AG04449 (cell line): ENCODE data around the gene CTNNA3.

Experiments used
- CTCF ChIA-PET: fragments of 350-600 bp; formaldehyde crosslinking; extraction: SDS; loops from one replicate; lab custom pipeline; 2021; ENCODE audit warnings: antibody characterized with exemption; lab: Yijun Ruan, JAX
- POLR2A ChIA-PET: fragments of 400-600, 350-600 bp; formaldehyde crosslinking; extraction: SDS; loops from one replicate; lab custom pipeline; 2020; ENCODE audit warnings: antibody characterized with exemption, inconsistent platforms; lab: Yijun Ruan, JAX
- DNase-seq: peaks from one replicate; pipeline ENCODE4 v3.0.0-alpha.2; 2010; ENCODE audit warnings: low read depth, low spot score
- H3K4me3 ChIP-seq: 2 replicates; pipeline ENCODE4 v1.5.1; 2011; ENCODE audit warnings: low read depth, mild to moderate bottlenecking, control low read depth, low read length
- CTCF ChIP-seq: IDR thresholded peaks from one replicate; pipeline ENCODE4 v1.5.1; 2011; ENCODE audit warnings: mild to moderate bottlenecking, moderate library complexity, low read length, control low read depth, inconsistent platforms; ENCODE audit not compliant: insufficient read depth; ENCODE audit errors: missing control alignments

The CTNNA3 gene

DNA sequence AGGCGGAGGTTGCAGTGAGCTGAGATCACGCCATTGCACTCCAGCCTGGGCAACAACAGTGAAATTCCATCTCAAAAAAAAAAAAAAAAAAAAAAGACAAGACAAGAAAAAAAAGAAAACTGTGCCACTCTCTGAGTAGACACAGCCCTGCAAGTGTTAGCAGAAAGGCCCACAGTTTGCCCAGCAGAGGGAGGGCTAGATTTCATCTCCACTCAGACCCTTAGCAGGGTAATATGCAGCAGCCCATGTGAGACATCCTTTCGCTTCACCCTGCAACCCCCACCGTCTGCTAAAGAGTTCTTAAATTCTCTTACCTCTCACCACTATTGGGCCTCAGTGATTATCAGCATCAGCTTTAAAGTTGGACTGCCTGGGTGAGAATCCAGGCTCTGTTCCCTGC lies 38.2 kb downstream of the CTNNA3 start:
- ChIA-PET CTCF (no interaction called here), POLR2A (no interaction called here)
- no peak for TF ChIP-seq CTCF
- DNase-seq = no peak
- H3K4me3 ChIP-seq = no peak overlapping the region

DNA sequence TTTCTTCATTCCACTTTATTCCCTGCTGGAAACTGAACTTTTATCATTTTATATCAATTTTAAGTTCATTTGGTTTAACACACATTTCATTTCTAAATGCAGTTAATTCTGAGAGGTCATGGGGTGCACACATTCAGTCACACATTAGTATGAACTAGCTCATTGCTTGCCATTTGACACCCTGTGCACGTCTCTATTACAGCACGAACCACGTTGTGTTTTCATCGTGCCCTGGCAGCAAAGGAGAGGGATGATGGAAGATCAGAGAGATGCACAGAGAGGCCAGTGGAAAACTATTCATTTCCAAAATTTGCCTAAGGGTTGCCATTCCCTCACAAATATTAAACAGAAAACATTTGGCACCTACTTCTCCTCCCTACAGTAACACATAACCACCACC lies 45.4 kb downstream of the CTNNA3 start:
- TF ChIP-seq CTCF = no peak
- no peak overlapping the region for H3K4me3 ChIP-seq
- CTCF ChIA-PET = interaction anchor here (1.0 kb wide), 1 partner anchor 47 kb away, joined by 3 read pairs; no protein-coding TSS in a partner anchor
- DNase-seq = no peak
- POLR2A ChIA-PET = no interaction called here

GRCh38 chr10:67648613-67649229 lies 47.3 kb downstream of the CTNNA3 start:
- CTCF ChIA-PET = no interaction called here
- TF ChIP-seq CTCF = no peak
- H3K4me3 ChIP-seq = no peak overlapping the region
- POLR2A ChIA-PET = no interaction called here
- DNase-seq = no peak

DNA sequence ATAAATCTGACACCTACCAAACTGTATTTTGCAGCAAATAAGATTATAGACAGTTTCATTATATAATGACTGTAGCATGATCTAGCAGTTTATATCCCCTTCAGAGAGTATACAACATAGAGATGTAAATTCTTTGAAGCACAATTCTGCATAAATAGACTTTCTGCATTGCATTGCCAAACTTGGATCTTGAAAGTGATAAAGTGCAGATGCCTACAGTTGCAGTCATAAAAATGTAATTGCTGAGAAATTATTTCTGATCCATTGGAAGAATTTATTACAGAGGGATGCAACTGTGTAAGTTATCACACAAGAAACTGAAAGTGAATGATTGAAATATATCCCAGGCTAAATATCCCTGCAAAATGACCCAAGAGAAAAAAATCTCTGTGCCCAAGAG lies 65.1 kb downstream of the CTNNA3 start:
- ChIA-PET CTCF (no interaction called here), POLR2A (no interaction called here)
- no peak for DNase-seq
- TF ChIP-seq CTCF = no peak
- no peak overlapping the region for H3K4me3 ChIP-seq

DNA sequence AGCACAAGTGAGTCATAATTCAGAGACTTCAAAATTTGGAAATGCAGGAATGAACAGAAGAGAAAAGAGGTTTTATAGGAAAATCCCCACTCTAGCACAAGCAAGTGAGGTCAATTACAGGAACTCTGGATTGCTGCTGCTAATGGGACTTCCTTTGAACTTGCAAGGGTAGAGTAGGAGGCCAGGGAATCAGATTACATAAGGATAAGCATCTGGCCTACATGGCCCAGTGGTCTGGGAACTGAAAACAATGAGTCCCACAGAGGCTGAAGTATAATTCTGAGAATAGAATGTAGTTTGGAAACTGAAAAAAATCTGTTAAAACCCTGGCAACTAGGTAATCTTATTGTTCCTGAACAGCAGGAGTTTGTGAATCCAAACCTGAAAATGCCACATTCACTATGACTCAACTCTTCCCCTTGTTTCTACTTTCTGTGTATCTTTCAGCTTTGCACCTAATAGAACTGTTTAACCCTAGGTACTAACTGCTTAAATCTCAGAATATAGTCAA lies 66.5 kb downstream of the CTNNA3 start:
- ChIA-PET POLR2A (no interaction called here), CTCF (no interaction called here)
- TF ChIP-seq CTCF = no peak
- DNase-seq = no peak
- no peak overlapping the region for H3K4me3 ChIP-seq

GRCh38 chr10:67622984-67623383 lies 73.0 kb downstream of the CTNNA3 start:
- ChIA-PET CTCF (no interaction called here), POLR2A (no interaction called here)
- DNase-seq = no peak
- H3K4me3 ChIP-seq = no peak overlapping the region
- no peak for TF ChIP-seq CTCF
